Ovary (tissue), 3 donors: ENCODE measurements around the gene CARMIL1.

Source experiments
- POLR2A ChIP-seq: fragments of 450-650 bp; IDR thresholded peaks from one replicate; pipeline ENCODE4 v1.6.1; 2017; ENCODE audit warnings: antibody characterized with exemption, mild to moderate bottlenecking, moderate library complexity
- TF ChIP-seq, protein P1 (sequence below), 3 donors: fragments of 450-650 bp in 2 of 3; fragments of 200-600 bp in 1 of 3; IDR thresholded peaks; one replicate each; pipeline versions ENCODE4 v1.5.1 to v1.8.0; 2016 to 2022; ENCODE audit warnings: antibody characterized with exemption in 3 of 3, mild to moderate bottlenecking in 1 of 3
- donor health status: DM: no; HTN: no; CAD: no.

DNA sequence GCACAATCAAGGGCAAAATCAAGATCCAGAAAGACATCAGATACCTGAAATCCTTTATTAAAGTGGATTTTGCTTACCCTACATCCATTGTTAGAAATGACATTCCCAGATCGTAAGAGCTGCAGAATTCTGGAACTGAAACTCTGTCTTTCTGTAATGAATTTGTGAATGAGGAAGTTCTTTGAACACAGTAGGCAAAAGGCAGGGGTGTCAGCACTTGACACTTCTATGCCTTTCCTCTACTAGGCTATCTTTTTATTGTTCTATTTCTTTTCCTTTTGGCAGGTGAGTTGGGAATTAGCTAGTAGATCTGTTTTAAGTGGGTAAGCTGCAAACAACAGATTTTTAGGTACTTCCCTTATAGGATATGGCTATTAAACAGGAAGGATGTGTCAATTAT, 126.3 kb downstream of the CARMIL1 start:
- TF ChIP-seq, protein P1, sequence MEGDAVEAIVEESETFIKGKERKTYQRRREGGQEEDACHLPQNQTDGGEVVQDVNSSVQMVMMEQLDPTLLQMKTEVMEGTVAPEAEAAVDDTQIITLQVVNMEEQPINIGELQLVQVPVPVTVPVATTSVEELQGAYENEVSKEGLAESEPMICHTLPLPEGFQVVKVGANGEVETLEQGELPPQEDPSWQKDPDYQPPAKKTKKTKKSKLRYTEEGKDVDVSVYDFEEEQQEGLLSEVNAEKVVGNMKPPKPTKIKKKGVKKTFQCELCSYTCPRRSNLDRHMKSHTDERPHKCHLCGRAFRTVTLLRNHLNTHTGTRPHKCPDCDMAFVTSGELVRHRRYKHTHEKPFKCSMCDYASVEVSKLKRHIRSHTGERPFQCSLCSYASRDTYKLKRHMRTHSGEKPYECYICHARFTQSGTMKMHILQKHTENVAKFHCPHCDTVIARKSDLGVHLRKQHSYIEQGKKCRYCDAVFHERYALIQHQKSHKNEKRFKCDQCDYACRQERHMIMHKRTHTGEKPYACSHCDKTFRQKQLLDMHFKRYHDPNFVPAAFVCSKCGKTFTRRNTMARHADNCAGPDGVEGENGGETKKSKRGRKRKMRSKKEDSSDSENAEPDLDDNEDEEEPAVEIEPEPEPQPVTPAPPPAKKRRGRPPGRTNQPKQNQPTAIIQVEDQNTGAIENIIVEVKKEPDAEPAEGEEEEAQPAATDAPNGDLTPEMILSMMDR (IDR thresholded peaks at IDR 0.05): no peak
- TF ChIP-seq POLR2A: no peak
